Naive thymus-derived CD4-positive, alpha-beta T cell (primary cell): ENCODE data around the gene CCDC83. TPM values are rescaled to one million over a fixed set of nuclear protein-coding genes. Genes with fewer than 3 reads are reported as not detected.
"Not testable (repeated sequence)": the region's sequence is repeated elsewhere in the genome, so short reads cannot be mapped to it uniquely, and the experiment has no call there.

ENCODE experiments used
- ATAC-seq: fragments of 150-1000 bp; cut with Tn5 transposase; 2 replicates; pipeline ENCODE4 v1.10.0; 2021; ENCODE audit warnings: mild to moderate bottlenecking, moderate library complexity
- CTCF ChIA-PET: fragments of 350-600 bp; sonication (Branson Sonifier 250); formaldehyde crosslinking; loops from one replicate; lab custom pipeline; 2021; ENCODE audit warnings: antibody characterized with exemption; lab: Charles Lee
- POLR2A ChIA-PET: fragments of 350-600 bp; sonication (Branson Sonifier 250); formaldehyde crosslinking; loops from one replicate; lab custom pipeline; 2021; ENCODE audit warnings: antibody characterized with exemption, inconsistent platforms; lab: Charles Lee
- DNase-seq, 9 donors: peaks; one replicate each; pipeline versions ENCODE4 v3.0.0 to v3.0.0-alpha.2; 2020 to 2022; ENCODE audit warnings: mixed read lengths in 1 of 9
- H3K27ac ChIP-seq: one replicate; pipeline ENCODE4 v1.7.0; 2013; ENCODE audit warnings: mild to moderate bottlenecking, low read depth, low read length, moderate library complexity
- H3K27me3 ChIP-seq, 2 donors: one replicate each; pipeline ENCODE4 v1.7.0; 2013; ENCODE audit warnings: low read length in 2 of 2, mild to moderate bottlenecking in 2 of 2, moderate library complexity in 2 of 2; ENCODE audit not compliant: control insufficient read depth in 2 of 2, insufficient read depth in 2 of 2
- H3K36me3 ChIP-seq, 3 experiments: 1 replicate in 2 of 3; 2 replicates in 1 of 3; pipeline ENCODE4 v1.7.0; 2013; ENCODE audit warnings: low read length in 3 of 3, mild to moderate bottlenecking in 3 of 3, moderate library complexity in 1 of 3; ENCODE audit not compliant: insufficient read depth in 3 of 3, control insufficient read depth in 2 of 3
- H3K4me1 ChIP-seq, 2 donors: one replicate each; pipeline ENCODE4 v1.7.0; 2013; ENCODE audit warnings: low read length in 2 of 2, mild to moderate bottlenecking in 2 of 2, moderate library complexity in 1 of 2; ENCODE audit not compliant: control insufficient read depth in 2 of 2, insufficient read depth in 2 of 2
- H3K4me3 ChIP-seq: 2 replicates; pipeline ENCODE4 v1.7.0; 2013; ENCODE audit warnings: mild to moderate bottlenecking, low read length
- H3K9me3 ChIP-seq, 3 experiments: 1 replicate in 2 of 3; 2 replicates in 1 of 3; pipeline ENCODE4 v1.7.0; 2013; ENCODE audit warnings: low read length in 3 of 3; ENCODE audit not compliant: control insufficient read depth in 2 of 3
- H3K27ac Mint-ChIP-seq, 9 donors: one replicate each; pipeline ENCODE4 v1.8.0; 2020 to 2022; ENCODE audit warnings: mixed read lengths in 9 of 9, mild to moderate bottlenecking in 8 of 9, moderate library complexity in 5 of 9, inconsistent platforms in 2 of 9
- H3K27me3 Mint-ChIP-seq, 5 donors: one replicate each; pipeline ENCODE4 v1.8.0; 2021 to 2022; ENCODE audit warnings: mixed read lengths in 5 of 5, mild to moderate bottlenecking in 1 of 5
- H3K36me3 Mint-ChIP-seq, 5 donors: one replicate each; pipeline ENCODE4 v1.8.0; 2020 to 2022; ENCODE audit warnings: mixed read lengths in 5 of 5, mild to moderate bottlenecking in 3 of 5, inconsistent platforms in 1 of 5
- H3K4me1 Mint-ChIP-seq, 7 donors: one replicate each; pipeline ENCODE4 v1.8.0; 2020 to 2022; ENCODE audit warnings: mixed read lengths in 7 of 7, mild to moderate bottlenecking in 3 of 7, inconsistent platforms in 1 of 7
- H3K4me3 Mint-ChIP-seq, 10 donors: one replicate each; pipeline ENCODE4 v1.8.0; 2020 to 2022; ENCODE audit warnings: mild to moderate bottlenecking in 10 of 10, mixed read lengths in 10 of 10, moderate library complexity in 6 of 10, inconsistent platforms in 2 of 10
- H3K9me3 Mint-ChIP-seq, 11 donors: one replicate each; pipeline ENCODE4 v1.8.0; 2020 to 2022; ENCODE audit warnings: mixed read lengths in 11 of 11, mild to moderate bottlenecking in 4 of 11, inconsistent platforms in 1 of 11, moderate library complexity in 1 of 11
- intact Hi-C, 2 donors: fragments of 100-400 bp; cut with micrococcal nuclease; formaldehyde crosslinking; loops; one replicate each; pipeline ENCODE4 v1.15.1; 2023
- polyA plus RNA-seq, 2 donors: library from polyadenylated mRNA; unstranded; fragments of 300-500 nt; fragmentation: Illumina TruSeq; gene quantifications; one replicate each; pipeline ENCODE4 v1.2.3, GENCODE V29; 2021
- total RNA-seq, 6 experiments: library from RNA in 5 of 6; stranded (reverse) in 5 of 6; gene quantifications; 1 replicate in 5 of 6; 2 replicates in 1 of 6; pipeline ENCODE4 v1.2.3 and lab custom pipeline; 2021 to 2026

CCDC83 gene
- total and polyA plus RNA-seq, 7 experiments from 2014 or later, result not detected

GRCh38 chr11:85848006-85848405, 7.2 kb upstream of the CCDC83 start:
- Mint-ChIP-seq H3K4me1 (peaks cover 0 to 13% (median 0%) of the 10 kb centered on the region in 7 donors), H3K27me3 (peaks cover 0 to 3% (median 0%) of the 10 kb centered on the region in 5 donors), H3K9me3 (peaks cover 0 to 15% (median 5%) of the 10 kb centered on the region in 11 donors), H3K36me3 (peaks cover 0 to 25% (median 3%) of the 10 kb centered on the region in 5 donors), H3K4me3 (no peak overlapping the region), H3K27ac (no peak overlapping the region)
- no peaks in the 10 kb centered on the region for H3K4me1 ChIP-seq
- POLR2A ChIA-PET, result no interaction called here
- ATAC-seq (no peak), DNase-seq (no peak)
- H3K27me3 ChIP-seq, result no peaks in the 10 kb centered on the region
- H3K9me3 ChIP-seq, result no peaks in the 10 kb centered on the region
- H3K4me3 ChIP-seq, result no peak overlapping the region
- no peak overlapping the region for H3K27ac ChIP-seq
- intact Hi-C loops, result no loop called here
- H3K36me3 ChIP-seq, result no peaks in the 10 kb centered on the region
- CTCF ChIA-PET, result interaction anchor here (0.7 kb wide), 1 partner anchor 117 kb away, joined by 3 read pairs; no protein-coding TSS in a partner anchor

GRCh38 chr11:85848556-85848955, 6.6 kb upstream of the CCDC83 start:
- peaks cover 0 to 13% (median 0%) of the 10 kb centered on the region in 7 donors for H3K4me1 Mint-ChIP-seq
- Histone ChIP-seq H3K36me3 (no peaks in the 10 kb centered on the region), H3K4me1 (no peaks in the 10 kb centered on the region), H3K4me3 (no peak overlapping the region), H3K9me3 (no peaks in the 10 kb centered on the region), H3K27ac (no peak overlapping the region), H3K27me3 (no peaks in the 10 kb centered on the region)
- intact Hi-C loops, result no loop called here
- H3K27me3 Mint-ChIP-seq, result peaks cover 0 to 3% (median 0%) of the 10 kb centered on the region in 5 donors
- H3K36me3 Mint-ChIP-seq, result peaks cover 0 to 27% (median 3%) of the 10 kb centered on the region in 5 donors
- no peak for DNase-seq
- H3K27ac Mint-ChIP-seq, result no peak overlapping the region
- POLR2A ChIA-PET, result interaction anchor here (0.7 kb wide), 1 partner anchor 17 kb away, joined by 3 read pairs; no protein-coding TSS in a partner anchor
- H3K4me3 Mint-ChIP-seq, result no peak overlapping the region
- peaks cover 0 to 15% (median 5%) of the 10 kb centered on the region in 11 donors for H3K9me3 Mint-ChIP-seq
- CTCF ChIA-PET, result no interaction called here
- no peak for ATAC-seq

- DNase-seq, H3K27ac Mint-ChIP-seq, H3K27me3 Mint-ChIP-seq, H3K4me3 Mint-ChIP-seq, H3K36me3 ChIP-seq, H3K27ac ChIP-seq, CTCF ChIA-PET, H3K4me1 ChIP-seq, ATAC-seq, H3K9me3 ChIP-seq, POLR2A ChIA-PET, H3K4me3 ChIP-seq, H3K27me3 ChIP-seq: not testable (repeated sequence)
- intact Hi-C loops, result loop anchor here in 1 of 2 donors (5.0 kb wide), 1 partner anchor 205 kb away; the partner anchor contains the start of gene TMEM126A
- peaks cover 0 to 15% (median 13%) of the 10 kb centered on the region in 7 donors for H3K4me1 Mint-ChIP-seq
- H3K36me3 Mint-ChIP-seq, result peaks cover 0 to 19% (median 3%) of the 10 kb centered on the region in 5 donors
- H3K9me3 Mint-ChIP-seq, result peaks cover 0 to 11% (median 3%) of the 10 kb centered on the region in 11 donors
These were observed 2.4 kb upstream of the CCDC83 start for GRCh38 chr11:85852754-85853153.

- H3K4me3 Mint-ChIP-seq, H3K27me3 ChIP-seq, H3K4me1 ChIP-seq, H3K27ac Mint-ChIP-seq, H3K27ac ChIP-seq, DNase-seq, H3K27me3 Mint-ChIP-seq, H3K9me3 Mint-ChIP-seq, H3K9me3 ChIP-seq, ATAC-seq, CTCF ChIA-PET, H3K36me3 ChIP-seq, H3K4me3 ChIP-seq: not testable (repeated sequence)
- Mint-ChIP-seq H3K36me3 (peaks cover 0 to 19% (median 3%) of the 10 kb centered on the region in 5 donors), H3K4me1 (peaks cover 0 to 15% (median 13%) of the 10 kb centered on the region in 7 donors)
- intact Hi-C loops, result loop anchor here in 1 of 2 donors (5.0 kb wide), 1 partner anchor 206 kb away; the partner anchor contains the start of gene TMEM126A
- POLR2A ChIA-PET, result interaction anchor here (1.1 to 1.8 kb wide), 2 partner anchors 159 to 206 kb away, joined by 3 to 4 read pairs; partner anchors contain the start of gene TMEM126A
These were observed 1.6 kb upstream of the CCDC83 start for GRCh38 chr11:85853541-85853940.

GRCh38 chr11:85854212-85854556, 999 bp upstream of the CCDC83 start:
- CTCF ChIA-PET, result interaction anchor here (0.8 to 2.2 kb wide), 11 partner anchors 8 to 438 kb away, joined by 3 to 16 read pairs (median 6); partner anchors contain the start of gene SYTL2
- peaks cover 0 to 15% (median 13%) of the 10 kb centered on the region in 7 donors for H3K4me1 Mint-ChIP-seq
- Histone ChIP-seq H3K9me3 (no peaks in the 10 kb centered on the region), H3K36me3 (no peaks in the 10 kb centered on the region), H3K27me3 (no peaks in the 10 kb centered on the region), H3K4me1 (peaks cover 6 to 9% of the 10 kb centered on the region in 2 donors), H3K4me3 (peak overlapping the region; percentile 71), H3K27ac (peak overlapping the region; percentile 84)
- H3K9me3 Mint-ChIP-seq, result peaks cover 0 to 9% (median 2%) of the 10 kb centered on the region in 11 donors
- H3K27me3 Mint-ChIP-seq, result peaks cover 0 to 2% (median 0%) of the 10 kb centered on the region in 5 donors
- H3K36me3 Mint-ChIP-seq, result peaks cover 0 to 17% (median 0%) of the 10 kb centered on the region in 5 donors
- DNase-seq (no peak), ATAC-seq (no peak)
- intact Hi-C loops, result loop anchor here (1.0 to 5.0 kb wide), 15 partner anchors 26 to 754 kb away; partner anchors contain the start of genes TMEM126B (in 2 of the 2), CREBZF (in 1 of the 2), PICALM (in 1 of the 2) and SYTL2 (in 1 of the 2)
- peak overlapping the region; percentile 85 to 98 (median 95) for H3K27ac Mint-ChIP-seq
- POLR2A ChIA-PET, result interaction anchor here (0.6 to 1.8 kb wide), 7 partner anchors 17 to 207 kb away, joined by 3 to 5 read pairs (median 3); partner anchors contain the start of gene TMEM126A
- H3K4me3 Mint-ChIP-seq, result peak overlapping the region; percentile 79 to 95 (median 94)

- Histone ChIP-seq H3K27ac (peak overlapping the region; percentile 84), H3K36me3 (no peaks in the 10 kb centered on the region), H3K4me1 (peaks cover 6 to 9% of the 10 kb centered on the region in 2 donors), H3K4me3 (peak overlapping the region; percentile 71), H3K27me3 (no peaks in the 10 kb centered on the region), H3K9me3 (no peaks in the 10 kb centered on the region)
- peaks cover 0 to 9% (median 2%) of the 10 kb centered on the region in 11 donors for H3K9me3 Mint-ChIP-seq
- ATAC-seq (peak; percentile 99), DNase-seq (peak; percentile 81 to 97 (median 90))
- H3K27me3 Mint-ChIP-seq, result peaks cover 0 to 7% (median 0%) of the 10 kb centered on the region in 5 donors
- peak overlapping the region; percentile 79 to 95 (median 94) for H3K4me3 Mint-ChIP-seq
- ChIA-PET CTCF (interaction anchor here (0.6 to 2.2 kb wide), 19 partner anchors 8 to 479 kb away, joined by 3 to 16 read pairs (median 4); partner anchors contain the start of gene SYTL2), POLR2A (interaction anchor here (0.6 to 1.8 kb wide), 12 partner anchors 9 to 339 kb away, joined by 3 to 5 read pairs (median 4); partner anchors contain the start of genes CREBZF and TMEM126A)
- H3K27ac Mint-ChIP-seq, result peak overlapping the region; percentile 85 to 98 (median 95)
- peaks cover 0 to 15% (median 13%) of the 10 kb centered on the region in 7 donors for H3K4me1 Mint-ChIP-seq
- intact Hi-C loops, result loop anchor here (1.0 to 5.0 kb wide), 27 partner anchors 26 to 1013 kb away; partner anchors contain the start of genes PICALM (in 2 of the 2), TMEM126B (in 2 of the 2), CREBZF (in 1 of the 2) and EED (in 1 of the 2)
- peaks cover 0 to 17% (median 0%) of the 10 kb centered on the region in 5 donors for H3K36me3 Mint-ChIP-seq
These were observed 434 bp upstream of the CCDC83 start for GRCh38 chr11:85854557-85855340.
